ENCODE data around the gene LCN15. TPM values are rescaled to one million over a fixed set of nuclear protein-coding genes. Genes with fewer than 3 reads are reported as not detected.

The LCN15 gene, protein sequence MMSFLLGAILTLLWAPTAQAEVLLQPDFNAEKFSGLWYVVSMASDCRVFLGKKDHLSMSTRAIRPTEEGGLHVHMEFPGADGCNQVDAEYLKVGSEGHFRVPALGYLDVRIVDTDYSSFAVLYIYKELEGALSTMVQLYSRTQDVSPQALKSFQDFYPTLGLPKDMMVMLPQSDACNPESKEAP
- not detected for total RNA-seq
- polyA plus RNA-seq: under 1 TPM in 1 of 2 donors, not detected in 1; 0.88 TPM
- long read RNA-seq, donor 1: 0 reads
- long read RNA-seq, donor 2: 0 reads

DNA sequence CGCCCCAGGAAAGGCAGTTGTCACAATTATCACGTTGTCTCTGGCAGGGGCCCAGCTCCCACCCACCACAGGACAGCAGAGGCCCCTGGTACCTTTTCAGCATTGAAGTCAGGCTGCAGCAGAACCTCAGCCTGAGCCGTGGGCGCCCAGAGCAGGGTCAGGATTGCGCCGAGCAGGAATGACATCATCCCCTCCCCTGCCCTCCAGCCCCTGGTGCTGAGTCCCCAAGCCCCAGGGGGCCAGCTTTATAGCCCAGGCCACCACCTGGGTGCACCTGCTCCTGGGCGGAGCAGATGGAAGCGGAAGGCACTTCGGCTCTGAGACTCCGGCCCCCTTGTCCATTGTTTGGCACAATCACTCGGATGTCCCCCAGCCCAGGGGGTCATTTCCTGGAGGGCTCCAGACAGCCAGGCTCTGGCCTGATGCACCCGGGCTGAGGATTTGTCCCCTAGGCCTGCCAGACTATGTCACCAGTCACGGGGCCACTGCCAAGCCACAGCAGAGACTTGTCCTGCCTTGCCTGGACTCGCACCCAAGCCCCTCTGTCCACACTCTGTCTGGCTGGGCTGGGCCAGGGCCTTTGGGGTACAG is at the start of gene LCN15:
Gene LCN15 (minus strand): TSS at position 218 of the 591 bp plus-strand sequence. CDS start 30 bp downstream, at position 188.
- Histone ChIP-seq H3K4me1 (ENCODE audit: control insufficient read depth in 1 of 2, insufficient read depth in 2 of 2, low read length in 2 of 2) (no peaks in the 10 kb centered on the region), H3K4me3 (ENCODE audit: low read length in 2 of 2) (no peak within 1 kb of the TSS), H3K9me3 (ENCODE audit: control insufficient read depth, low read length) (no peaks in the 10 kb centered on the region), H3K27ac (ENCODE audit: low read depth in 1 of 2, low read length in 2 of 2) (no peak within 1 kb of the TSS), H3K36me3 (ENCODE audit: control insufficient read depth in 1 of 2, insufficient read depth in 2 of 2, low read length in 1 of 2) (no peaks in the 10 kb centered on the region), H3K27me3 (ENCODE audit: control insufficient read depth in 1 of 2, insufficient read depth in 2 of 2, low read length in 1 of 2) (no peaks in the 10 kb centered on the region)
- 78% methylated on average over 14 of the region's 14 CpGs for WGBS, 2 donors
- DNase-seq: peak; percentile 44 to 45
- intact Hi-C loops (cut with DNase I): no loop called here
- no peak for ATAC-seq (ENCODE audit: low FRiP score)

DNA sequence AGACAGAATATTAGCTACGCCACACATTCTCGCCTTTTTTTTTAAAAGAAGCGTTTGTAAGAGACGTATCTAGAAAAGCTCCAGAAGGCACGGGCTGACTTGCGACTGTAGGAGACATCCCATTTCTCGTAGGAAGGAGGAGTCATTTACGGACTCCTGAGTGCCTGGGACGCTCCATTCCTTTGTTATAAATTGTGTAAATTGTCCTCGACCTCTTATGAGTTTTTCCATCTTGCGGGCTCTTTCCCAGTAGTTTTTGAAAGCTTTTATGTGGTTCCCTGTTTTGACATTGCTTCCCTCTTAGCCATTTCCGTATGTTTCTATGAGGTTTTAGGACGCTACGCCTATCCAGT is 44.5 kb upstream of the LCN15 start:
- Histone ChIP-seq H3K36me3 (ENCODE audit: control insufficient read depth in 1 of 2, insufficient read depth in 2 of 2, low read length in 1 of 2) (no peaks in the 10 kb centered on the region), H3K4me3 (ENCODE audit: low read length in 2 of 2) (peak overlapping the region; percentile 91 to 92), H3K4me1 (ENCODE audit: control insufficient read depth in 1 of 2, insufficient read depth in 2 of 2, low read length in 2 of 2) (no peaks in the 10 kb centered on the region), H3K9me3 (ENCODE audit: control insufficient read depth, low read length) (no peaks in the 10 kb centered on the region), H3K27ac (ENCODE audit: low read depth in 1 of 2, low read length in 2 of 2) (no peak overlapping the region), H3K27me3 (ENCODE audit: control insufficient read depth in 1 of 2, insufficient read depth in 2 of 2, low read length in 1 of 2) (no peaks in the 10 kb centered on the region)
- DNase-seq (no peak), ATAC-seq (ENCODE audit: low FRiP score) (no peak)
- WGBS, 2 donors: 6% methylated on average over 14 of the region's 14 CpGs
- intact Hi-C loops (cut with DNase I): loop anchor here in 1 of 2 donors (5.0 kb wide), 1 partner anchor 34 kb away; the partner anchor contains the start of gene AJM1

DNA sequence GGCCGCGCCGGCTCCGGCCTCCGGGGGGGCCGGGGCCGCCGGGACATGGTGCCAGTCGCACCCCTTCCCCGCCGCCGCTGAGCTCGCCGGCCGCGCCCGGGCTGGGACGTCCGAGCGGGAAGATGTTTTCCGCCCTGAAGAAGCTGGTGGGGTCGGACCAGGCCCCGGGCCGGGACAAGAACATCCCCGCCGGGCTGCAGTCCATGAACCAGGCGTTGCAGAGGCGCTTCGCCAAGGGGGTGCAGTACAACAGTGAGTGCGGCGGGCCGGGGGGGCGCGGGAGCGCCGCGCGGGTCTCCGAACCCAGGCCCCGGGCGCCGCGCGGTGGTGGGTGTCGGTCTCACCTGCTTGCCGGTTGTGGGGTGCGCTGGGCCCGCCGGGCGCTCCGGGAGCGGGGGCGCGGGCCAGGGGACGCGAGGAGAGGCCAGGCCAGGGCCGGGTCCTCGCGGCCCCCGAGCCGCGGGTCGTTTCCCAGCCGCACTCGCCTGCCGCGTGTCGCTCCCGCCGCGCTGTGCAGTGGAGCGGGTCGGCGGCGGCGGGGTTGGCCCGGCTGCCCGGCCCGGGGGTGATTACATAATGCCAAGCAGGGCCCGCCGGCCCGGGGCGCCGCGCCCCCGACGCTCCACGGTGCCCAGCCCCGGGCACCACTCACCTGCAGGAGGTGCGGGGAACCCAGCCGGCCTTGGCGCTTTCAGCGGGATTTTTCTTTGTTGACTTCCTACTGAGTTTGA is 43.9 kb upstream of the LCN15 start:
- Histone ChIP-seq H3K27me3 (ENCODE audit: control insufficient read depth in 1 of 2, insufficient read depth in 2 of 2, low read length in 1 of 2) (no peaks in the 10 kb centered on the region), H3K27ac (ENCODE audit: low read depth in 1 of 2, low read length in 2 of 2) (no peak overlapping the region), H3K36me3 (ENCODE audit: control insufficient read depth in 1 of 2, insufficient read depth in 2 of 2, low read length in 1 of 2) (no peaks in the 10 kb centered on the region), H3K4me1 (ENCODE audit: control insufficient read depth in 1 of 2, insufficient read depth in 2 of 2, low read length in 2 of 2) (no peaks in the 10 kb centered on the region), H3K4me3 (ENCODE audit: low read length in 2 of 2) (peak overlapping the region; percentile 91 to 92), H3K9me3 (ENCODE audit: control insufficient read depth, low read length) (no peaks in the 10 kb centered on the region)
- peak in 1 of 2 donors; percentile 62 for DNase-seq
- peak; percentile 2 for ATAC-seq (ENCODE audit: low FRiP score)
- intact Hi-C loops (cut with DNase I): loop anchor here in 1 of 2 donors (5.0 kb wide), 1 partner anchor 34 kb away; the partner anchor contains the start of gene AJM1
- WGBS, 2 donors: 1% methylated on average over 68 to 93 of the region's 93 CpGs

GRCh38 chr9:136807281-136808074 is 43.2 kb upstream of the LCN15 start, which contains the start of gene RABL6:
RABL6 (plus strand) TSS chr9:136807948; CDS start chr9:136808197, 249 bp downstream.
- DNase-seq (peak; percentile 86 to 93), ATAC-seq (ENCODE audit: low FRiP score) (peak; percentile 90)
- H3K36me3 ChIP-seq (ENCODE audit: control insufficient read depth in 1 of 2, insufficient read depth in 2 of 2, low read length in 1 of 2): no peaks in the 10 kb centered on the region
- H3K4me3 ChIP-seq (ENCODE audit: low read length in 2 of 2): peak within 1 kb of the TSS; percentile 91 to 92
- H3K27me3 ChIP-seq (ENCODE audit: control insufficient read depth in 1 of 2, insufficient read depth in 2 of 2, low read length in 1 of 2): no peaks in the 10 kb centered on the region
- H3K9me3 ChIP-seq (ENCODE audit: control insufficient read depth, low read length): no peaks in the 10 kb centered on the region
- H3K27ac ChIP-seq (ENCODE audit: low read depth in 1 of 2, low read length in 2 of 2): peak within 1 kb of the TSS in 1 of 2 donors; percentile 39
- H3K4me1 ChIP-seq (ENCODE audit: control insufficient read depth in 1 of 2, insufficient read depth in 2 of 2, low read length in 2 of 2): no peaks in the 10 kb centered on the region
- intact Hi-C loops (cut with DNase I): loop anchor here in 1 of 2 donors (5.0 kb wide), 1 partner anchor 35 kb away; the partner anchor contains the start of gene AJM1
- 0 to 1% methylated on average over 93 to 96 of the region's 96 CpGs for WGBS, 2 donors

- Histone ChIP-seq H3K9me3 (ENCODE audit: control insufficient read depth, low read length) (no peaks in the 10 kb centered on the region), H3K4me3 (ENCODE audit: low read length in 2 of 2) (peak overlapping the region in 1 of 2 donors; percentile 92), H3K27me3 (ENCODE audit: control insufficient read depth in 1 of 2, insufficient read depth in 2 of 2, low read length in 1 of 2) (no peaks in the 10 kb centered on the region), H3K27ac (ENCODE audit: low read depth in 1 of 2, low read length in 2 of 2) (no peak overlapping the region), H3K36me3 (ENCODE audit: control insufficient read depth in 1 of 2, insufficient read depth in 2 of 2, low read length in 1 of 2) (no peaks in the 10 kb centered on the region), H3K4me1 (ENCODE audit: control insufficient read depth in 1 of 2, insufficient read depth in 2 of 2, low read length in 2 of 2) (no peaks in the 10 kb centered on the region)
- ATAC-seq (ENCODE audit: low FRiP score) (peak; percentile 6), DNase-seq (peak in 1 of 2 donors; percentile 41)
- 79 to 80% methylated on average over 25 of the region's 25 CpGs for WGBS, 2 donors
- intact Hi-C loops (cut with DNase I): loop anchor here in 1 of 2 donors (5.0 kb wide), 1 partner anchor 36 kb away; the partner anchor contains the start of gene AJM1
These were observed 42.4 kb upstream of the LCN15 start for GRCh38 chr9:136806631-136807201.

DNA sequence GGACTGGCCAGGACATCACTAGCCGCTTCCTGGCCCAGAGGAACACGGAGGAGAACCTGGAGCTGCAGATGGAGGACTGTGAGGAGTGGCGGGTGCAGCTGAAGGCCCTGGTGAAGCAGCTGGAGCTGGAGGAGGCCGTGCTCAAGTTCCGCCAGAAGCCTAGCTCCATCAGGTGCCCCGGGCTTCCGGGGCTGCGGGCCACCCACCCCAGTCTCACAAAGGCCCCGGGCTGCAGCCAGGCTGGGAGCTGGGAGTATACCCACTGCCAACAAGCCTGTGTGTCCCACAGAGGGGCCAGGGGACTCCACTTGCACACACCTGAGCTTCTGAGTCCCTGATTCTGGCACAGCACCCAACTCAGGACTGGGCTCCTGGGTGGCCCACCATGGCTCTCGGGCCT is 41.7 kb upstream of the LCN15 start:
- Histone ChIP-seq H3K4me1 (ENCODE audit: control insufficient read depth in 1 of 2, insufficient read depth in 2 of 2, low read length in 2 of 2) (no peaks in the 10 kb centered on the region), H3K9me3 (ENCODE audit: control insufficient read depth, low read length) (no peaks in the 10 kb centered on the region), H3K27me3 (ENCODE audit: control insufficient read depth in 1 of 2, insufficient read depth in 2 of 2, low read length in 1 of 2) (no peaks in the 10 kb centered on the region), H3K36me3 (ENCODE audit: control insufficient read depth in 1 of 2, insufficient read depth in 2 of 2, low read length in 1 of 2) (no peaks in the 10 kb centered on the region), H3K4me3 (ENCODE audit: low read length in 2 of 2) (no peak overlapping the region), H3K27ac (ENCODE audit: low read depth in 1 of 2, low read length in 2 of 2) (no peak overlapping the region)
- intact Hi-C loops (cut with DNase I): loop anchor here in 1 of 2 donors (5.0 kb wide), 1 partner anchor 36 kb away; the partner anchor contains the start of gene AJM1
- WGBS, 2 donors: 93 to 95% methylated on average over 8 to 10 of the region's 10 CpGs
- ATAC-seq (ENCODE audit: low FRiP score): no peak
- peak; percentile 42 to 68 for DNase-seq

DNA sequence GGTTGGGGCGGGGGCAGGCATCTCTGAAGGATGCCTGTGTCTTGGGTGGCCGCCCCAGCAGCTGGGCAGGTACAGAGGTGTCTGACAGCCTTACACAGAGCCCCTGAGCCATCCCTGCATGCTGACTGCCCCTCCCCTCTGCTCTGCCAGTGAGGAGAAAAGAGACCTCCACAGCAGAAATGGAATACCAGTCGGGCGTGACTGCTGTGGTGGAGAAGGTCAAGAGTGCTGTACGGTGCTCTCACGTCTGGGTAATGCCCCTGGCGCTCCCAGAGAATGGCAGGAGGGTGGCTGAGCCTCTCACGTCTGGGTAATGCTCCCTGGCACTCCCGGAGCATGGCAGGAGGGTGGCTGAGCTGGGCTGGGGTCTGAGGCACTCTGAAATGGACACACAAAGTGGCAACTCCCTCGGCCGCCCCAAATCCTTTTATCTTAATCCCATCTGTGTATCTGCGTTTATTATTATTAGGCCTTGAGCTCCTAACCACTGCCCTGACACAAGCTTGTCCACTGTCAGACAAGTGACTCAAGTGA is 41.0 kb upstream of the LCN15 start:
- H3K27me3 ChIP-seq (ENCODE audit: control insufficient read depth in 1 of 2, insufficient read depth in 2 of 2, low read length in 1 of 2): no peaks in the 10 kb centered on the region
- no peaks in the 10 kb centered on the region for H3K4me1 ChIP-seq (ENCODE audit: control insufficient read depth in 1 of 2, insufficient read depth in 2 of 2, low read length in 2 of 2)
- no peaks in the 10 kb centered on the region for H3K36me3 ChIP-seq (ENCODE audit: control insufficient read depth in 1 of 2, insufficient read depth in 2 of 2, low read length in 1 of 2)
- peak in 1 of 2 donors; percentile 70 for DNase-seq
- 91 to 93% methylated on average over 12 of the region's 12 CpGs for whole genome bisulfite sequencing, 2 donors
- no peak for ATAC-seq (ENCODE audit: low FRiP score)
- no peaks in the 10 kb centered on the region for H3K9me3 ChIP-seq (ENCODE audit: control insufficient read depth, low read length)
- no peak overlapping the region for H3K4me3 ChIP-seq (ENCODE audit: low read length in 2 of 2)
- intact Hi-C loops (cut with DNase I): loop anchor here in 1 of 2 donors (5.0 kb wide), 1 partner anchor 37 kb away; the partner anchor contains the start of gene AJM1
- no peak overlapping the region for H3K27ac ChIP-seq (ENCODE audit: low read depth in 1 of 2, low read length in 2 of 2)
